NB4 (cell line): ENCODE results near the gene ADAMTSL2.

Source experiments
- DNase-seq: peaks from one replicate; pipeline ENCODE4 v3.0.0; 2010; ENCODE audit warnings: low read depth
- H3K4me3 ChIP-seq: one replicate; pipeline ENCODE4 v1.5.1; 2011; ENCODE audit warnings: mild to moderate bottlenecking, low read depth, low read length, moderate library complexity
- CTCF ChIP-seq: IDR thresholded peaks from one replicate; pipeline ENCODE4 v1.5.1; 2012; ENCODE audit warnings: low read depth, low read length
- MAX ChIP-seq: IDR thresholded peaks from 2 replicates; pipeline ENCODE4 v1.6.1; 2011; ENCODE audit warnings: low read depth, low read length
- MYC ChIP-seq: IDR thresholded peaks from 2 replicates; pipeline ENCODE4 v1.6.1; 2011; ENCODE audit warnings: low read depth, low read length
- POLR2A ChIP-seq: IDR thresholded peaks from 2 replicates; pipeline ENCODE4 v1.6.1; 2011; ENCODE audit warnings: mild to moderate bottlenecking; ENCODE audit not compliant: insufficient read length; ENCODE audit errors: extremely low read depth

The ADAMTSL2 gene

GRCh38 chr9:133495327-133496293 lies 38.9 kb upstream of the ADAMTSL2 start:
- DNase-seq: no peak
- H3K4me3 ChIP-seq: no peak overlapping the region
- TF ChIP-seq MAX: no peak
- TF ChIP-seq CTCF: no peak
- TF ChIP-seq POLR2A: no peak
- no peak for TF ChIP-seq MYC

GRCh38 chr9:133496861-133497842 lies 37.4 kb upstream of the ADAMTSL2 start:
- H3K4me3 ChIP-seq: no peak overlapping the region
- no peak for TF ChIP-seq CTCF
- no peak for TF ChIP-seq MYC
- TF ChIP-seq MAX: no peak
- no peak for TF ChIP-seq POLR2A
- DNase-seq: no peak

- no peak overlapping the region for H3K4me3 ChIP-seq
- DNase-seq: no peak
- no peak for TF ChIP-seq POLR2A
- no peak for TF ChIP-seq MYC
- no peak for TF ChIP-seq CTCF
- TF ChIP-seq MAX: no peak
Measured at GRCh38 chr9:133499132-133499891, 35.2 kb upstream of the ADAMTSL2 start.

DNA sequence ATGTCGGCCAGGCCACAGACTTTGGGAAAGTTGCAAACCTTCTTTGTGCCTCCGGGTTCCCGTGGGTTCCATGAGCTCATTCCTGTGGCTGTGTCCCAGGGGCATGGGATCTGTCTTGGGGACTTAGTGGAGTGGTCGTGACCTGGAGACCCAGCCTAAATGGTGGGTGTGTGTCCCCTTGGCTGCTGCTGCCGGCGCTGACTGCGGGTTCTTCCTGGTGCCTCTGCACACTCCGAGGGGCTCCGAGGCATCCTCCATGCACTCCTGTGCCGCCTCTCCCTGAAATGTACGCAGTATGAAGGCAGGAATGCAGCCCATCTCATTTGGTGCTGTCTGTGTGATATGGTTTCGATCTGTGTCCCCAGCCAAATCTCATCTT lies 34.6 kb upstream of the ADAMTSL2 start:
- DNase-seq: no peak
- no peak for TF ChIP-seq MYC
- TF ChIP-seq CTCF: no peak
- no peak for TF ChIP-seq POLR2A
- TF ChIP-seq MAX: no peak

GRCh38 chr9:133502112-133502511 lies 32.4 kb upstream of the ADAMTSL2 start:
- no peak for TF ChIP-seq POLR2A
- TF ChIP-seq CTCF: no peak
- TF ChIP-seq MYC: no peak
- TF ChIP-seq MAX: no peak
- H3K4me3 ChIP-seq: no peak overlapping the region
- DNase-seq: no peak

More for the DNA sequence above, 34.6 kb upstream of the ADAMTSL2 start:
- no peak overlapping the region for H3K4me3 ChIP-seq
